ENCODE data around the gene PDZD7. TPM values are rescaled to one million over a fixed set of nuclear protein-coding genes. Genes with fewer than 3 reads are reported as not detected.

Gene PDZD7
- total RNA-seq, 1 experiment from 2014 or later, result 2.6 TPM

Small RNA genes within 50 kb of the gene (small RNA-seq; reads per million reads assigned to genes)
- gene MIR608, result not detected

Other genes with a start within 250 kb of the PDZD7 start
- 27.5 and 52.4 TPM in 2 replicates for gene SLF2, start 118.2 kb downstream of the PDZD7 start, total RNA-seq (2014; rRNA removed; shearing (Covaris generic); ENCODE audit: low replicate concordance)
- gene SEMA4G, start 61.6 kb downstream of the PDZD7 start, total RNA-seq (2014; rRNA removed; shearing (Covaris generic); ENCODE audit: low replicate concordance), result not detected in 2 replicates
- gene MRPL43, start 43.6 kb downstream of the PDZD7 start, total RNA-seq (2014; rRNA removed; shearing (Covaris generic); ENCODE audit: low replicate concordance), result 86.3 and 93.9 TPM in 2 replicates
- 14.5 and 17.0 TPM in 2 replicates for gene TWNK, start 43.6 kb downstream of the PDZD7 start, total RNA-seq (2014; rRNA removed; shearing (Covaris generic); ENCODE audit: low replicate concordance)
- 11.3 and 23.9 TPM in 2 replicates for gene LZTS2, start 31.3 kb downstream of the PDZD7 start, total RNA-seq (2014; rRNA removed; shearing (Covaris generic); ENCODE audit: low replicate concordance)
- 8.5 and 13.6 TPM in 2 replicates for gene SFXN3, start 105 bp upstream of the PDZD7 start, total RNA-seq (2014; rRNA removed; shearing (Covaris generic); ENCODE audit: low replicate concordance)
- 21.5 and 50.1 TPM in 2 replicates for gene KAZALD1, start 30.9 kb upstream of the PDZD7 start, total RNA-seq (2014; rRNA removed; shearing (Covaris generic); ENCODE audit: low replicate concordance)
- gene TLX1, start 100.2 kb upstream of the PDZD7 start, total RNA-seq (2014; rRNA removed; shearing (Covaris generic); ENCODE audit: low replicate concordance), result not detected in 2 replicates
- not detected in 2 replicates for gene LBX1, start 198.3 kb upstream of the PDZD7 start, total RNA-seq (2014; rRNA removed; shearing (Covaris generic); ENCODE audit: low replicate concordance)

Data from Karpas-422 (cell line).